HepG2 (cell line): ENCODE measurements around the gene SPDL1.
"Not testable (repeated sequence)": the region's sequence is repeated elsewhere in the genome, so short reads cannot be mapped to it uniquely, and the experiment has no call there.

Source experiments
- CTCF ChIP-seq: sonication (generic); formaldehyde crosslinking; IDR thresholded peaks from 2 replicates; pipeline ENCODE4 v1.5.0; 2020; ENCODE audit warnings: mild to moderate bottlenecking, missing genetic modification reagents, moderate library complexity
- HBP1 ChIP-seq: IDR thresholded peaks from 2 replicates; pipeline ENCODE4 v1.6.1; 2016; ENCODE audit warnings: low read depth, control low read depth
- MAX ChIP-seq: IDR thresholded peaks from 2 replicates; pipeline ENCODE4 v1.6.1; 2012; ENCODE audit warnings: inconsistent platforms
- ZNF792 ChIP-seq: IDR thresholded peaks from 2 replicates; pipeline ENCODE4 v1.6.1; 2016
- ZSCAN9 ChIP-seq: IDR thresholded peaks from 2 replicates; pipeline ENCODE4 v1.6.1; 2016; ENCODE audit warnings: borderline replicate concordance

GRCh38 chr5:169624307-169624706 is 40.7 kb downstream of the SPDL1 start:
- not testable (repeated sequence) for TF ChIP-seq ZSCAN9 (CRISPR knock-in tag); MAX; ZNF792 (CRISPR knock-in tag); HBP1 (CRISPR knock-in tag); CTCF
